ENCODE results near the gene KIF25.

Gene KIF25

GRCh38 chr6:167997642-167998041 lies at the start of gene KIF25:
TSS of gene KIF25 (plus strand) at chr6:167997671. CDS start at chr6:168029586, 31,915 bp downstream.
- no peaks in the 10 kb centered on the region for H4K20me1 ChIP-seq (ENCODE audit: insufficient read depth, low read length, poor library complexity, severe bottlenecking)
- H3K4me1 ChIP-seq (ENCODE audit: insufficient read depth, low read length, poor library complexity, severe bottlenecking): no peaks in the 10 kb centered on the region
- H3K9me2 ChIP-seq (replicated peaks; ENCODE audit: low read depth, low read length): no peaks in the 10 kb centered on the region
- no peak within 1 kb of the TSS for H3K9ac ChIP-seq (ENCODE audit: low read depth, low read length, poor library complexity, severe bottlenecking)
- H2AFZ ChIP-seq (ENCODE audit: low read length): no peak within 1 kb of the TSS
- peaks cover 9% of the 10 kb centered on the region; the same call in 1 of the 2 replicates for H3K9me3 ChIP-seq (ENCODE audit: insufficient read depth, low read depth, low read length)
- H3K36me3 ChIP-seq (ENCODE audit: insufficient read depth, low read length): no peaks in the 10 kb centered on the region
- H3K79me2 ChIP-seq (ENCODE audit: insufficient read depth, low read length): no peaks in the 10 kb centered on the region
- no peak within 1 kb of the TSS for H3K4me3 ChIP-seq (ENCODE audit: low read length, poor library complexity, severe bottlenecking)
- TF ChIP-seq, protein P1, sequence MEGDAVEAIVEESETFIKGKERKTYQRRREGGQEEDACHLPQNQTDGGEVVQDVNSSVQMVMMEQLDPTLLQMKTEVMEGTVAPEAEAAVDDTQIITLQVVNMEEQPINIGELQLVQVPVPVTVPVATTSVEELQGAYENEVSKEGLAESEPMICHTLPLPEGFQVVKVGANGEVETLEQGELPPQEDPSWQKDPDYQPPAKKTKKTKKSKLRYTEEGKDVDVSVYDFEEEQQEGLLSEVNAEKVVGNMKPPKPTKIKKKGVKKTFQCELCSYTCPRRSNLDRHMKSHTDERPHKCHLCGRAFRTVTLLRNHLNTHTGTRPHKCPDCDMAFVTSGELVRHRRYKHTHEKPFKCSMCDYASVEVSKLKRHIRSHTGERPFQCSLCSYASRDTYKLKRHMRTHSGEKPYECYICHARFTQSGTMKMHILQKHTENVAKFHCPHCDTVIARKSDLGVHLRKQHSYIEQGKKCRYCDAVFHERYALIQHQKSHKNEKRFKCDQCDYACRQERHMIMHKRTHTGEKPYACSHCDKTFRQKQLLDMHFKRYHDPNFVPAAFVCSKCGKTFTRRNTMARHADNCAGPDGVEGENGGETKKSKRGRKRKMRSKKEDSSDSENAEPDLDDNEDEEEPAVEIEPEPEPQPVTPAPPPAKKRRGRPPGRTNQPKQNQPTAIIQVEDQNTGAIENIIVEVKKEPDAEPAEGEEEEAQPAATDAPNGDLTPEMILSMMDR (conservative IDR thresholded peaks at IDR 0.05; ENCODE audit: low read length): no peak
- TF ChIP-seq EZH2phosphoT487 (IDR thresholded peaks at IDR 0.05; ENCODE audit: borderline replicate concordance): no peak
- no peaks in the 10 kb centered on the region for H3K27me3 ChIP-seq (ENCODE audit: insufficient read depth, low read length, poor library complexity, severe bottlenecking)
- H3K4me2 ChIP-seq (ENCODE audit: low read depth, low read length, poor library complexity, severe bottlenecking): no peak within 1 kb of the TSS
- H3F3A ChIP-seq (ENCODE audit: low read depth): no peaks in the 10 kb centered on the region

DNA sequence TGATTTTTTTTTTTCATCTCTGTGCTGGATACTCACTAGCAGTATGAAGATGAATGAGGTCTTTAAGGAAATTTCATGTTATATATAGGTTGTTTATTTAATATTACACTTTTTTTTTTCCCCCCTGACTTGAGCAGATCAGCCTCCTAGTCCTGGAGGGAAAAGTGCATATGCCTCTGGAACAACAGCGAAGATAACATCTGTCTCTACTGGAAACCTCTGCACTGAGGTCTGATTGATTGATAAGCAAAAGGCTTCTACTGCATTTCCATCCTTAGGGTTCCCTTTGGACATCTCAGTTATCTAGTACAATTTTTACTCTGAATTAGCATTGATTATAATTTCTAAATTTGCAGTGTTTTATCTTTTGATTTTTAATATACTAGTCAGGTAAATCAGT lies 49.8 kb upstream of the KIF25 start:
- no peak overlapping the region for H3K4me3 ChIP-seq (ENCODE audit: low read length, poor library complexity, severe bottlenecking)
- no peak overlapping the region for H2AFZ ChIP-seq (ENCODE audit: low read length)
- no peak overlapping the region for H3K4me2 ChIP-seq (ENCODE audit: low read depth, low read length, poor library complexity, severe bottlenecking)
- H3K27me3 ChIP-seq (ENCODE audit: insufficient read depth, low read length, poor library complexity, severe bottlenecking): no peaks in the 10 kb centered on the region
- no peaks in the 10 kb centered on the region for H3K79me2 ChIP-seq (ENCODE audit: insufficient read depth, low read length)
- H3F3A ChIP-seq (ENCODE audit: low read depth): no peaks in the 10 kb centered on the region
- no peaks in the 10 kb centered on the region for H3K9me2 ChIP-seq (replicated peaks; ENCODE audit: low read depth, low read length)
- H4K20me1 ChIP-seq (ENCODE audit: insufficient read depth, low read length, poor library complexity, severe bottlenecking): no peaks in the 10 kb centered on the region
- no peak overlapping the region for H3K9ac ChIP-seq (ENCODE audit: low read depth, low read length, poor library complexity, severe bottlenecking)
- no peak for TF ChIP-seq EZH2phosphoT487 (IDR thresholded peaks at IDR 0.05; ENCODE audit: borderline replicate concordance)
- TF ChIP-seq, protein P1 (conservative IDR thresholded peaks at IDR 0.05; ENCODE audit: low read length): no peak
- H3K9me3 ChIP-seq (ENCODE audit: insufficient read depth, low read depth, low read length): no peaks in the 10 kb centered on the region
- no peaks in the 10 kb centered on the region for H3K4me1 ChIP-seq (ENCODE audit: insufficient read depth, low read length, poor library complexity, severe bottlenecking)
- H3K36me3 ChIP-seq (ENCODE audit: insufficient read depth, low read length): no peaks in the 10 kb centered on the region

GRCh38 chr6:167948716-167949115 lies 48.8 kb upstream of the KIF25 start:
- TF ChIP-seq, protein P1 (conservative IDR thresholded peaks at IDR 0.05; ENCODE audit: low read length): no peak
- no peak for TF ChIP-seq EZH2phosphoT487 (IDR thresholded peaks at IDR 0.05; ENCODE audit: borderline replicate concordance)
- no peaks in the 10 kb centered on the region for H3K27me3 ChIP-seq (ENCODE audit: insufficient read depth, low read length, poor library complexity, severe bottlenecking)
- H2AFZ ChIP-seq (ENCODE audit: low read length): no peak overlapping the region
- H4K20me1 ChIP-seq (ENCODE audit: insufficient read depth, low read length, poor library complexity, severe bottlenecking): no peaks in the 10 kb centered on the region
- no peaks in the 10 kb centered on the region for H3K4me1 ChIP-seq (ENCODE audit: insufficient read depth, low read length, poor library complexity, severe bottlenecking)
- H3K4me2 ChIP-seq (ENCODE audit: low read depth, low read length, poor library complexity, severe bottlenecking): no peak overlapping the region
- H3F3A ChIP-seq (ENCODE audit: low read depth): no peaks in the 10 kb centered on the region
- H3K79me2 ChIP-seq (ENCODE audit: insufficient read depth, low read length): no peaks in the 10 kb centered on the region
- no peaks in the 10 kb centered on the region for H3K9me2 ChIP-seq (replicated peaks; ENCODE audit: low read depth, low read length)
- H3K36me3 ChIP-seq (ENCODE audit: insufficient read depth, low read length): no peaks in the 10 kb centered on the region
- H3K9ac ChIP-seq (ENCODE audit: low read depth, low read length, poor library complexity, severe bottlenecking): no peak overlapping the region
- no peaks in the 10 kb centered on the region for H3K9me3 ChIP-seq (ENCODE audit: insufficient read depth, low read depth, low read length)
- H3K4me3 ChIP-seq (ENCODE audit: low read length, poor library complexity, severe bottlenecking): no peak overlapping the region

Measured in Loucy (cell line).